ENCODE data around the gene TPGS2.

- TF ChIP-seq CTCF (IDR thresholded peaks at IDR 0.05) (no peak), BHLHE40 (IDR thresholded peaks at IDR 0.05; ENCODE audit: low read depth, low read length) (no peak), EP300 (IDR thresholded peaks at IDR 0.05) (no peak), HOXB5 (CRISPR knock-in tag; IDR thresholded peaks at IDR 0.05) (no peak), USF2 (IDR thresholded peaks at IDR 0.05) (no peak), PHF8 (IDR thresholded peaks at IDR 0.05; ENCODE audit: borderline replicate concordance, low read depth) (no peak), FOSL2 (IDR thresholded peaks at IDR 0.05) (no peak), FOSL2 (CRISPR knock-in tag; IDR thresholded peaks at IDR 0.05) (no peak)
Observed at GRCh38 chr18:36833120-36833519, 4.3 kb upstream of the TPGS2 start.

All from A549 (cell line).